ENCODE data around the gene ECT2L. TPM values are rescaled to one million over a fixed set of nuclear protein-coding genes. Genes with fewer than 3 reads are reported as not detected.
A peak's percentile ranks its signal among the peaks of the same experiment; 100 is the strongest.

Gene ECT2L
- total RNA-seq, 1 experiment from 2014 or later, result not detected

GRCh38 chr6:138944412-138944811 lies 148.5 kb downstream of the ECT2L start (continued):
- TF ChIP-seq REST (IDR thresholded peaks at IDR 0.05; ENCODE audit: low read depth), result no peak
- no peak for TF ChIP-seq EGR1 (IDR thresholded peaks at IDR 0.05; ENCODE audit: low read depth)
- TF ChIP-seq FOSL1 (IDR thresholded peaks at IDR 0.05; ENCODE audit: low read depth), result no peak

DNA sequence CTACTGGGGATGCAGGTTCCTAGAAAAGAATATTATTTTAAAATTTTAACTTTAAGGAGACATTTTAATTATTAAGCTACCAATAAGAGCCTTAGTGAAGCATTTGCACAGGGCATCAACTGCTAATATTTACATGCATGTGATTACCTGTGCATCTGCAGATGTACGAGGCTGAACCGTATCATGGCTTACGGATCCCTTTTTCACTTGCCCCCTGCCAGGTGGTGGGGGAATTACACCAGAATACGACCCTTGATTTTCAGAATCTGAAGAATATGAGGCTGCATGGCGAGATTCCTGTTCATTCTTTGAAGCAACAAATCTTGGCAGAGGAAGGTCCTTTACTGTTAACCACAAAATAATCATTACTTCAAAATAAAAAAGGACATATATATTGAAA lies 149.5 kb downstream of the ECT2L start:
- Histone ChIP-seq H3K9ac (ENCODE audit: low read length) (no peak overlapping the region), H3K4me2 (ENCODE audit: low read length) (no peak overlapping the region), H3K36me3 (ENCODE audit: control insufficient read depth in 1 of 2, insufficient read depth in 2 of 2, low read length in 2 of 2) (peaks cover 4 to 12% of the 10 kb centered on the region in 2 experiments; a peak in 2 of 4 replicates), H3K4me3 (replicated peaks in 1 of 2; ENCODE audit: low read depth in 1 of 2, low read length in 2 of 2) (no peak overlapping the region), H3K79me2 (ENCODE audit: insufficient read depth, low read length) (peaks cover 48% of the 10 kb centered on the region), H4K20me1 (ENCODE audit: insufficient read depth) (no peaks in the 10 kb centered on the region), H3K4me1 (ENCODE audit: control insufficient read depth in 1 of 2, insufficient read depth in 2 of 2, low read length in 2 of 2) (peaks cover 2 to 9% of the 10 kb centered on the region in 2 experiments; a peak in 3 of 4 replicates), H3K9me3 (ENCODE audit: control insufficient read depth in 1 of 2, insufficient read depth in 1 of 2, low read depth in 1 of 2, low read length in 2 of 2) (no peaks in the 10 kb centered on the region), H3K27me3 (ENCODE audit: insufficient read depth, low read length) (no peaks in the 10 kb centered on the region), H2AFZ (ENCODE audit: low read depth, low read length, poor library complexity, severe bottlenecking) (no peak overlapping the region), H3K9me2 (ENCODE audit: insufficient read depth) (no peaks in the 10 kb centered on the region), H3K27ac (ENCODE audit: low read depth, low read length) (no peak overlapping the region)
- ATAC-seq, result peak; percentile 61
- ChIA-PET POLR2A (no interaction called here), CTCF (no interaction called here), RAD21 (ENCODE audit: low non-redundant PET in 1 of 2, low total read pairs in 2 of 2, uncharacterized antibody in 2 of 2, unreplicated experiment in 2 of 2) (no interaction called here)
- BruUV-seq (replicated peaks), result no TSS peak
- no peak for DNase-seq (ENCODE audit: low read depth, low spot score)
- intact Hi-C loops (cut with micrococcal nuclease), result no loop called here
- no peak for TF ChIP-seq POLR2AphosphoS5 (IDR thresholded peaks at IDR 0.05; ENCODE audit: low read depth, low read length)
- TF ChIP-seq, protein P1, sequence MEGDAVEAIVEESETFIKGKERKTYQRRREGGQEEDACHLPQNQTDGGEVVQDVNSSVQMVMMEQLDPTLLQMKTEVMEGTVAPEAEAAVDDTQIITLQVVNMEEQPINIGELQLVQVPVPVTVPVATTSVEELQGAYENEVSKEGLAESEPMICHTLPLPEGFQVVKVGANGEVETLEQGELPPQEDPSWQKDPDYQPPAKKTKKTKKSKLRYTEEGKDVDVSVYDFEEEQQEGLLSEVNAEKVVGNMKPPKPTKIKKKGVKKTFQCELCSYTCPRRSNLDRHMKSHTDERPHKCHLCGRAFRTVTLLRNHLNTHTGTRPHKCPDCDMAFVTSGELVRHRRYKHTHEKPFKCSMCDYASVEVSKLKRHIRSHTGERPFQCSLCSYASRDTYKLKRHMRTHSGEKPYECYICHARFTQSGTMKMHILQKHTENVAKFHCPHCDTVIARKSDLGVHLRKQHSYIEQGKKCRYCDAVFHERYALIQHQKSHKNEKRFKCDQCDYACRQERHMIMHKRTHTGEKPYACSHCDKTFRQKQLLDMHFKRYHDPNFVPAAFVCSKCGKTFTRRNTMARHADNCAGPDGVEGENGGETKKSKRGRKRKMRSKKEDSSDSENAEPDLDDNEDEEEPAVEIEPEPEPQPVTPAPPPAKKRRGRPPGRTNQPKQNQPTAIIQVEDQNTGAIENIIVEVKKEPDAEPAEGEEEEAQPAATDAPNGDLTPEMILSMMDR (IDR thresholded peaks at IDR 0.05 in 2 of 3, conservative IDR thresholded peaks at IDR 0.05 in 1 of 3; ENCODE audit: borderline replicate concordance in 1 of 3, insufficient read depth in 1 of 3, low read depth in 2 of 3, low read length in 2 of 3), result peak; percentile 4 to 40 (median 27); a peak in 3 of 6 replicates
- TF ChIP-seq ZFX (IDR thresholded peaks at IDR 0.05), result no peak
